NCI-H187 (cell line): ENCODE measurements around the gene RASA3.
A peak's percentile ranks its signal among the peaks of the same experiment; 100 is the strongest.

Experiments used
- DNase-seq, 2 experiments: peaks; one replicate each; lab custom pipeline; 2025; lab: John Stamatoyannopoulos, UW

RASA3 gene

GRCh38 chr13:113952151-113952982, 180.1 kb downstream of the RASA3 start:
- DNase-seq, result no peak

- peak; percentile 75 to 89 for DNase-seq
These were observed 181.0 kb downstream of the RASA3 start for GRCh38 chr13:113951246-113951999.

- no peak for DNase-seq
These were observed 181.8 kb downstream of the RASA3 start for GRCh38 chr13:113950451-113951245.

- DNase-seq, result no peak
These were observed 182.9 kb downstream of the RASA3 start for GRCh38 chr13:113949546-113949945.

- DNase-seq, result no peak
These were observed 184.2 kb downstream of the RASA3 start for GRCh38 chr13:113948034-113948742.

- DNase-seq, result peak in 1 of 2 experiments; percentile 20
These were observed 185.0 kb downstream of the RASA3 start for GRCh38 chr13:113947311-113948033.

GRCh38 chr13:113946409-113947181, 185.8 kb downstream of the RASA3 start:
- no peak for DNase-seq

GRCh38 chr13:113945857-113946408, 186.5 kb downstream of the RASA3 start:
- DNase-seq, result no peak

- DNase-seq, result no peak
These were observed 188.4 kb downstream of the RASA3 start for GRCh38 chr13:113943821-113944565.

- DNase-seq, result no peak
These were observed 189.8 kb downstream of the RASA3 start for GRCh38 chr13:113942591-113943103.

- no peak for DNase-seq
These were observed 190.7 kb downstream of the RASA3 start for GRCh38 chr13:113941571-113942191.

GRCh38 chr13:113939944-113940297, 192.5 kb downstream of the RASA3 start:
- DNase-seq, result no peak

- no peak for DNase-seq
These were observed 193.1 kb downstream of the RASA3 start for GRCh38 chr13:113939129-113939943.

GRCh38 chr13:113938716-113939115, 193.7 kb downstream of the RASA3 start:
- DNase-seq, result no peak

GRCh38 chr13:113938246-113938645, 194.2 kb downstream of the RASA3 start:
- DNase-seq, result no peak

- no peak for DNase-seq
These were observed 194.8 kb downstream of the RASA3 start for GRCh38 chr13:113937527-113938180.

- DNase-seq, result no peak
These were observed 195.3 kb downstream of the RASA3 start for GRCh38 chr13:113937073-113937472.
